ENCODE measurements around the gene SLC1A2.

SLC1A2 gene

DNA sequence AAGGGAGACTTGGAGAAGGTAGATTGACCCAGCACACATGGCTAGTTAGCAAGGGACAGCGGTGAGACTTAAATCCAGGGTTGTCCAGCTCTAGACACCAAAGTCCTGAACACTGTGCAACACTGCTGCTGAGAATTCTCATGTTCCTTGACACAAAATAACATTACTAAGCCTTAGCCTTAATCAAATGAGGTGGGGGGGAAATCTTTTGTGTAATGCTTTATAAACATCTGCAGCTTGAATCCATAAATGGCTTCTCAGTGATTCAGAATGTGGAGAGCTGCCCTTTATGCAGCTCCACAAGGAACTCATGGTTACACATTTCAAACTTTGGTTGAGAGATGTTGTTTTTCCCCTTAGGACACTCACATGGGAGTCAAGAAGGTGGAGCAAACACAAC is 200.4 kb downstream of the SLC1A2 start:
- DNase-seq (ENCODE audit: low spot score), result no peak

DNA sequence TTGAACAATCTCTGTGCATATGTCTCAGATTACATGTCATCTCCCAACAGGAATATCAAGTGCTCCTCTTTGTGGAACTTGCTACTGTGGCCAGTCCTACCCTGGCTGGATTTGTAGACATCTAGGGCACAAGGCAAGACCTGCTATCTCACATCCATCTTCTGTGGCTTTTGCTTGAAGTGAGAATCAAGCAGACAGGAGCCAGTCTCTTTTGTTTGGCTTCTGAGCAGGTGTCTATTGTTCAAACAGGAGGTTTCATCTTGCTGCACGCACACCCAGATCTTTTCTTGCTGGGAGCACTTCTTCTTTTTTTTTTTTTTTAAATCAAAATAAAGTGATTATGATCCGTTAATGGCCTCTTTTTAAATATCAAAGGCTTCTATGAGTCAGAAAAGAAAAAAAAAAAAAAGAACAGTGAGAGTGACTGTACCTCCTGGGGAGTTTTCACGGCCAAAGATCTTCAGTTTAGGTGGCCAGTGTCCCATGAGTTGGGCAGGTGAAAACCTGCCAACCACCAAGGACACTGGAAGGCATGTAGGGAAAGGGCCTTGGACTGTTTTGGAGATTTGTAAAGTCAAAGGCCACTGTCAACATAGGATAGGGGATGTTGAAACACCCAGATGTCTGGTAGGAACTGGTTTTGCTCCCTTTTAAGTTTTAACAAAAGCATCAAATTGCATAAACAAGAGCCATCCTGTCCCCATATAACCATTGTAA is 202.2 kb downstream of the SLC1A2 start:
- DNase-seq (ENCODE audit: low spot score), result no peak

DNA sequence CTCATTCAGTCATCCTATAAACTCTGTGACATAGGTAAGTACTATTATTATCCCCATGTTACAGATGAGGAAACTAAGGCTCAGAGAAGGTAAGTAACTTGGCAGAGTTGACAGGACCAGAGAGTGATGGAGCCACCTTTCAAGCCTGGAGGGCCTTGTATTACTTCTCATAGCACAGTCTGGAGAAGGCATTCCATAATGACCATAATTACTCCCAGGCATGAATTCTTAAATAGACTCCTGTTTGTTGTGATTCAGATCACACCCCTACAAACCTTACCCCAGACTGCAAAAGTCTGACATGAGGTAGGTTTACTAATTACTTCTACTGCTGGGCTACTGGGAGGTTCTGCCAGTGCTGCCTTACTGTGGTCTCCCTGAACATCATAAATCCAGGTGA is 203.4 kb downstream of the SLC1A2 start:
- DNase-seq (ENCODE audit: low spot score), result no peak

DNA sequence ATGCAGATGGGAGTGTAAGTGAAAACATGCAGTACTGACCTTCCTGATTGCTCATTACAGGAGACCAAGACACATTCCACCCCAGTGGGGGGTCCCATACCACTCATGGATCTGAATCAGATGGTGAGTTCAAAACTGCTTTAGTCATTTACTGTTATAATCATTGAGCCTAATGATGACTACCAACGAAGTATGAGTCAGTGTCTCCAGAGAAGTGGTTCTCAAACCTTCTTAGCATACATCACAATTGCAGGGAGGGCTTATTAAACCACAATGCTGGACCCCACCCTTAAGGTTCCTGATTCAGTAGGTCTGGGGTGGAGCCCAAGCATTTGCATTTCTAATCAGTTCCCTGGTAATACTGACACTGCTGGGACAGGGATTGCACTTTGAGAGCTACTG is 204.6 kb downstream of the SLC1A2 start:
- DNase-seq (ENCODE audit: low spot score), result no peak

DNA sequence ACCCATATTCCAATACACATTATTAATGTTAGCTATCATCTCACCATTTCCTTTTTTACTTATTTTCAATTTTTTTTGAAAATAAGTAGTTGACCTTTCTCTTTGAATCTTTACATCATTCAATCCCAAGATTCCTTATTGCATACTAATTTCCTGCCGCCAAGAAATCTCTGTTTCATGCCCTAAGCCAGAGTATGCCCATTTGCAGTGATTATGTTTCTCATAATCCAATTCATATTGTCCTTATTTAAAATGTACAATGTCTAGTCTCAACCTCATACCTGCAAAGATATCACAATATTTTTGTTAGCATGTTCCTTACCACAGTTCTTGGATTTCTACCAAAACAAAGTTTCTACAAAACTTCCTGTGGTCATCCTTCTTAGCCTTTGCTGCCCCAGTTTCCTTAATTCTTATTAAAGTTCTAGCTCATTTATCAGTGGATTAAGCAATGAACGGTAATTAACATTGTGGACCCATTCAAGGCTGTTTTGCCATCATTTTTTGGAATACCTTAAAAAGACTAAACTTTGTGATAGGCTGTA is 205.1 kb downstream of the SLC1A2 start:
- no peak for DNase-seq (ENCODE audit: low spot score)

DNA sequence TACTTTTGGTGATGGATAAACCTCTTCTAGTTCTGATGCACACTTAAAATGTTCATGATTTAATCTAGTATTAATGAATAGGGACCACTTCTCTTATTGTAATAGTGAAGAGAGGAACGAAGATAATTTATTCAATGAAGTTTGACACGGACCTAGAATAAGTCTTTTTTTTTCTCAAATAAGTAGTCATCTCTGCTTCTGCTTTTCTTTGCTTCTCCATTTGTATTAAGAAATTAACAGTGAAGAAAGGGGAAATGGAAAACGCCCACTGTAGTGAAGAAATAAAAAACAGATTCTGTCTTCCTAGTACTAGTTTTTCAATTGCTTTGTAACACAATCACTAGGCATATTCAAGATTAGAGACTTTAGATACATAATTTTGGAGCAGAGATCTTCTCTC is 207.4 kb downstream of the SLC1A2 start:
- DNase-seq (ENCODE audit: low spot score), result no peak

DNA sequence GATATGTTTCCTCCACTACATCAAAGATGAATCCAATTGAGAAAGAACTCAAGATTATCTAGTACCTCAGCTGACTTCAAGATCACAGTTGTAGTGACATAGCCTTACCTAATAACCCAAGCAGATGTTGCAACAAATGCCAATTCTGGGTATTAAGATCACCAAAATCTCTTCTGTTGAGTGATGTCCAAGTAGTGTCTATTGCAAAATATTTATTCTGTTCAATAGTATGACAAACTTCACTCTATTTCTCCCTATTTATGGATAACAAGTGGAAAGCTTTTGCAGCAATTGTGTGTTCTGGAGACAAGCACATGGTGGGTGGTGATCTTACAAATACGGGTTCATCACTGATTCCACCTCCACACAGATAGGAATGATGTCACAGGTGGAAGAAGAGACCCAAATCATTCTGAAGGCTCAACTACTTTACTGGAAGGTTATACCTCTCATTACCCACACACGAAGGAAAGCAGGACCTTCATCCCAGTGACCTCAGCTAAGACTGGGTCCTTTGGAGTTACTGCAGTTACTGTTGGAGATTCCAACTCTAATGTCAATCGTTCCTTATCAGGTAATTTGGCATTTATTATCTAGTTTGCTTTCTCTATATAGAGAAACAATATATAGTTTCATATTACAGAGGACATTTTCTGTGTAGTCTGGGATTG is 208.3 kb downstream of the SLC1A2 start:
- DNase-seq (ENCODE audit: low spot score), result no peak

DNA sequence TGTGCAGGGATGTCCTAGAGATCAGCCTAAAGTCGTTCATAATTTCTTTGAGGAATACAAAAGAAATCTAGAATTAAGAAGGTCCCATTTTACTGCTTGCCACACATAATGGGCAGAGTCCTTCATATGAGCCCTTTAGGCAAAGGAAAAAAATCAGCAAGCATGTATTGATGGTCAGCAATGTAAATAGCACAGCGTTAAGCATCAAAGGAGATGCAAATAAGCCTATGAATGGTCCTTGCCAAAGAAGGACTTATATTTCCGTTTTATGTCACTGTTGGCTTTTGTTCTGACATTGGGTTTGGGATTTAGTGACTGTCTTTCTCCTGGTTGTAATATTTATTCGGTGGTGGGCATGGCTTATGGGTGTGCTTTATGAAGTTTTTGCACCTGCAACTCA is 210.6 kb downstream of the SLC1A2 start:
- no peak for DNase-seq (ENCODE audit: low spot score)

DNA sequence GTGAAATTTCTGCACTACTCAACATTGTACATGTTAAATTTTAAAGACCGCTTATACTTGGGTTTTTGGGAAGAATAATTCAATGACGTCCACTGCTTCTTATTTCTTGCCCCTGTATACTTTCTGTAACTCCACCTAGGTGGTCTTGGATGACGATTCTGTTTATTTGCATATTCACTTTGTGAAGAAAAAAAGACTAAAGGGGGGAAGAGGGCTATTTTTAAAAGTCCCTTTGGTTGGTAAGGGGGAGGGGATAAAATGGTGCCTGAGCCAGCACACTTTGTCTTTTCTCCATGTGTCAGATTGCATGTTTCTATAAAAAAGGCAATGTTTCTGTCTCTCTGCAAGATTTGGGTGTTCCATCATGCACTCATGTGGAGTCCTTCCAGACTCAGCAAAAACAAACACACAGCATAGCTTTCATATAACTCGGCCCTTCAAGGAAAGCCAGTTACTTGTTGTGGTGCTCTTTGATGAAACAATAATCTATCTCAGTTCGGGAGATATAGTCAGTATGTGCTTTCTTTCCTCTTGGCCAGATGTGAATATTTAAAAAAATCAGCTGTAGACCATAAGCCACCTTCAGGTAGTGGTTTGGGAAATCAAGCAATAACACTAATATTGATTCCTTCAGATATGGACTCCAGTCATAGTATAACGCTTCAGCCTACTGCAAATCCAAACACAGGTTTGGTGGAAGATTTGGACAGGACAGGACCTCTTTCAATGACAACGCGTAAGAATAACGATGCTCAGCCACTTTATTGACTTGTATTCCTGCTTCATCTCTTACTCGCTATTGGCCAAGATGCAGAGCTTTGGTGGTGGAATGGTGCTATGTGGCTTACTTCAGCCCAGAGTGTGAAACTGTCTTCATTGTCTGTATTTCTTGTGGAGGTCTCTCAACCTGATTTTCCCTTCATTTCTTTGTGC is 211.6 kb downstream of the SLC1A2 start:
- no peak for DNase-seq (ENCODE audit: low spot score)

DNA sequence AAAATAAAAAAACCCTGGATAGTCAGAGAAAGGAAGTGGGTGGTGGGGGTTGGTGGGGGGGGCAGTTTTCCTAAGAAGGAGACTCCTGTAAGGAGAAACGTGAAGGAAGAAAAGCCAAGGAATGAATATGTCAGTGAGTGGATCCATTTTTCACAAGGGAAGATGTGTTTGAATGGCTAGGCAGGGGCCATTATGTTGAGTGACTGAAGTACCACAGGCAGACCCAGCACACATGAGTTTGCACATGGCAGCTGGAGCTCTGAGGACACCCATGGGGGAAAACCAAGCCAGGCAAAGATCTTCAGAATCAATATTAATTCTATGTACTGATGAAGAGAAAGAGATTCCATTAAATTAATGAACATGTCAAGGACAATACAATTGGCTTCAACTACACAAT is 212.7 kb downstream of the SLC1A2 start:
- no peak for DNase-seq (ENCODE audit: low spot score)

DNA sequence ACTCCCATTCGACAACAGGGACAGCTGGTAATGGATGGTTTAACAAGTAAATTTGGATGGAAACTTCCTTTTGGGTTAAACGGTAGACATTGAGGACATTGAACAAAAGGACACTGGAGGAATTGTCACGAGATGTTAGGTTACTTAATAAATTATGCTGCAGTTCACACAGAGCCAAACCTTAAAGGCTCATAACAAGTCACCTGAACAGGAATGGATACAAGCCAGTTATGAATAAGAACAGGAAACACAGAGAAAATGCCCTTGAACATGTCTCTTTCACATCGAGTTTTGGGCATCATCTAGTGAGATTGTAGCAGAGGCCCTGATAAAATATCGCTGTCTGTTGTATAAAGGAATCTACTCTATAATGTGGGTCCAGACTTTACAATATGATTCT is 214.7 kb downstream of the SLC1A2 start:
- no peak for DNase-seq (ENCODE audit: low spot score)

Data from hematopoietic multipotent progenitor cell treated with erythropoietin and hydrocortisone succinate and interleukin-3 and kit ligand, for 17 days (in vitro differentiated cells).